MM.1S (cell line): ENCODE measurements around the gene EVPL.

Source experiments
- CTCF ChIP-seq: fragments of 300-600 bp; sonication (generic); IDR thresholded peaks from 2 replicates; pipeline ENCODE4 v1.5.1; 2016; ENCODE audit warnings: antibody characterized with exemption, low read length, mixed read lengths
- EZH2 ChIP-seq: fragments of 300-600 bp; sonication (generic); optimal IDR thresholded peaks from 2 replicates; pipeline ENCODE3; 2017; ENCODE audit warnings: low read depth, mild to moderate bottlenecking, antibody characterized with exemption, low read length, mixed read lengths
- EZH2phosphoT487 ChIP-seq: fragments of 300-600 bp; sonication (generic); IDR thresholded peaks from 2 replicates; pipeline ENCODE4 v1.6.1; 2018; ENCODE audit warnings: antibody characterized with exemption, low read length

- TF ChIP-seq EZH2 (no peak), EZH2phosphoT487 (no peak), CTCF (no peak)
Observed at GRCh38 chr17:76039121-76039520, 12.0 kb upstream of the EVPL start.
